ENCODE results near the gene BORCS5. TPM values are rescaled to one million over a fixed set of nuclear protein-coding genes. Genes with fewer than 3 reads are reported as not detected.

Gene BORCS5
- total RNA-seq, 1 experiment from 2014 or later, result 13.9 TPM

DNA sequence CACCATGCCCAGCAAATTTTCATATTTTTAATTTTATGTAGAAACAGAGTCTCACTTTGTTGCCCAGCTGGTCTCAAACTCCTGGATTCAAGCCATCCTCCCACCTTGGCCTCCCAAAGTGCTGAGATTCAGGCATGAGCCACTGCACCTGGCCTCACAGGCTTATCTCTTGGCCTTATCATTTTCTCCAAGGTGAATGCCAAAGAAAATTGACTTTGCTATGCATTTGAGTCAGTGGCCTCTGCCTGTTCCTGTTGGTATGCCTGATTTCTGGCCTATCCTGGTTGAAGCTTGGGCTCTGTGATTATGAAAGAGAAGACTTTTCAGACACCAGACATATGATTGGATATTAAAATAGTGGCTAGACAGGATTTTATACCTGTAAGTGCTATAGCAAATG, 41.0 kb upstream of the BORCS5 start:
- Histone ChIP-seq H2BK120ac (ENCODE audit: low read depth, low read length, poor library complexity, severe bottlenecking) (no peak overlapping the region), H3K9ac (ENCODE audit: extremely low read depth, insufficient read length, low read length) (no peak overlapping the region), H3K18ac (ENCODE audit: insufficient read length, low read depth, low read length) (no peak overlapping the region), H2AK5ac (ENCODE audit: insufficient read length, low read length) (no peak overlapping the region), H3K23me2 (ENCODE audit: insufficient read length, low read depth, low read length, poor library complexity, severe bottlenecking) (no peaks in the 10 kb centered on the region), H3K14ac (ENCODE audit: insufficient read depth, low read length) (no peak overlapping the region), H3K4me1 (ENCODE audit: insufficient read depth, low read length) (peaks cover 4% of the 10 kb centered on the region; the same call in 1 of the 2 replicates), H2AFZ (ENCODE audit: low read length) (no peak overlapping the region), H4K5ac (ENCODE audit: insufficient read length, low read depth, low read length) (no peak overlapping the region), H4K91ac (ENCODE audit: insufficient read length, low read depth, low read length) (no peak overlapping the region), H3T11ph (ENCODE audit: low read length) (no peak overlapping the region), H3K9me3 (ENCODE audit: control insufficient read depth, low read depth, low read length) (no peaks in the 10 kb centered on the region), H3K4ac (ENCODE audit: low read depth, low read length) (no peak overlapping the region), H2BK15ac (ENCODE audit: low read depth, low read length) (no peak overlapping the region), H2BK5ac (ENCODE audit: insufficient read length, low read length) (no peak overlapping the region), H3K27ac (ENCODE audit: insufficient read length, low read depth, low read length) (no peak overlapping the region), H3K56ac (ENCODE audit: insufficient read length, low read depth, low read length) (no peak overlapping the region), H3K27me3 (ENCODE audit: insufficient read depth, low read length) (no peaks in the 10 kb centered on the region), H4K20me1 (ENCODE audit: control insufficient read depth, insufficient read depth, insufficient read length) (no peaks in the 10 kb centered on the region), H2BK12ac (ENCODE audit: insufficient read length, low read depth, low read length) (no peak overlapping the region), H3K79me1 (ENCODE audit: insufficient read depth, low read depth, low read length, poor library complexity, severe bottlenecking) (no peaks in the 10 kb centered on the region), H3K23ac (ENCODE audit: insufficient read length, low read depth, low read length) (no peak overlapping the region), H3K79me2 (ENCODE audit: insufficient read depth, low read length) (no peaks in the 10 kb centered on the region), H3K4me2 (ENCODE audit: insufficient read depth, insufficient read length, low read length) (no peak overlapping the region), H2BK20ac (ENCODE audit: low read depth, low read length, poor library complexity, severe bottlenecking) (no peak overlapping the region), H4K8ac (replicated peaks; ENCODE audit: insufficient read length, low read depth, low read length) (no peak overlapping the region)
- Mint-ChIP-seq H3K27ac (0 out of 7 replicates have a peak overlapping the region, but pooled peaks of 1 of the 3 experiments have one; percentile 35), H3K36me3 (ENCODE audit: insufficient read depth in 1 of 3, low read depth in 3 of 3) (peaks cover 0 to 2% (median 0%) of the 10 kb centered on the region in 3 experiments; a peak in 2 of 7 replicates), H3K4me1 (peaks cover 12 to 15% of the 10 kb centered on the region in 2 experiments), H3K9me3 (peaks cover 0 to 3% of the 10 kb centered on the region in 2 experiments; a peak in 2 of 5 replicates), H3K4me3 (no peak overlapping the region), H3K27me3 (ENCODE audit: low read depth) (no peaks in the 10 kb centered on the region)
- TF ChIP-seq, protein P1, sequence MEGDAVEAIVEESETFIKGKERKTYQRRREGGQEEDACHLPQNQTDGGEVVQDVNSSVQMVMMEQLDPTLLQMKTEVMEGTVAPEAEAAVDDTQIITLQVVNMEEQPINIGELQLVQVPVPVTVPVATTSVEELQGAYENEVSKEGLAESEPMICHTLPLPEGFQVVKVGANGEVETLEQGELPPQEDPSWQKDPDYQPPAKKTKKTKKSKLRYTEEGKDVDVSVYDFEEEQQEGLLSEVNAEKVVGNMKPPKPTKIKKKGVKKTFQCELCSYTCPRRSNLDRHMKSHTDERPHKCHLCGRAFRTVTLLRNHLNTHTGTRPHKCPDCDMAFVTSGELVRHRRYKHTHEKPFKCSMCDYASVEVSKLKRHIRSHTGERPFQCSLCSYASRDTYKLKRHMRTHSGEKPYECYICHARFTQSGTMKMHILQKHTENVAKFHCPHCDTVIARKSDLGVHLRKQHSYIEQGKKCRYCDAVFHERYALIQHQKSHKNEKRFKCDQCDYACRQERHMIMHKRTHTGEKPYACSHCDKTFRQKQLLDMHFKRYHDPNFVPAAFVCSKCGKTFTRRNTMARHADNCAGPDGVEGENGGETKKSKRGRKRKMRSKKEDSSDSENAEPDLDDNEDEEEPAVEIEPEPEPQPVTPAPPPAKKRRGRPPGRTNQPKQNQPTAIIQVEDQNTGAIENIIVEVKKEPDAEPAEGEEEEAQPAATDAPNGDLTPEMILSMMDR (conservative IDR thresholded peaks at IDR 0.05), result no peak
- DNase-seq, result no peak

All from H9 (cell line).